ENCODE results near the gene CLTA. TPM values are rescaled to one million over a fixed set of nuclear protein-coding genes. Genes with fewer than 3 reads are reported as not detected.
"Not testable (repeated sequence)": the region's sequence is repeated elsewhere in the genome, so short reads cannot be mapped to it uniquely, and the experiment has no call there.

The CLTA gene
- total RNA-seq, 4 donors from 2014 or later: 48.4 to 86.7 (median 69.0) TPM

- TF ChIP-seq POLR2A (IDR thresholded peaks at IDR 0.05) (no peak), CTCF (IDR thresholded peaks at IDR 0.05 in 4 of 5, conservative IDR thresholded peaks at IDR 0.05 in 1 of 5) (no peak)
- H3K36me3 ChIP-seq: peaks cover 0 to 40% of the 10 kb centered on the region in 2 donors
- no peak overlapping the region for H3K4me3 ChIP-seq
- H3K9me3 ChIP-seq: no peaks in the 10 kb centered on the region
- H3K27me3 ChIP-seq: no peaks in the 10 kb centered on the region
- H3K27ac ChIP-seq: no peak overlapping the region
- ATAC-seq (no peak), DNase-seq (no peak)
- H3K4me1 ChIP-seq: peaks cover 6 to 9% of the 10 kb centered on the region in 2 donors
- in situ Hi-C loops (cut with MboI; ENCODE audit: low sequenced_read_pairs in 4 of 4): no loop called here
- intact Hi-C loops (cut with DNase I; ENCODE audit: low total_unique reads): no loop called here
Measured at GRCh38 chr9:36245906-36246305, 55.2 kb downstream of the CLTA start.

GRCh38 chr9:36247356-36247755 lies 56.6 kb downstream of the CLTA start:
- H3K36me3 ChIP-seq: peaks cover 0 to 25% of the 10 kb centered on the region in 2 donors
- TF ChIP-seq POLR2A (IDR thresholded peaks at IDR 0.05): no peak
- TF ChIP-seq CTCF (IDR thresholded peaks at IDR 0.05 in 4 of 5, conservative IDR thresholded peaks at IDR 0.05 in 1 of 5): no peak
- intact Hi-C loops (cut with DNase I; ENCODE audit: low total_unique reads) (no loop called here), in situ Hi-C loops (cut with MboI; ENCODE audit: low sequenced_read_pairs in 4 of 4) (no loop called here)
- H3K4me3 ChIP-seq: no peak overlapping the region
- H3K27me3 ChIP-seq: no peaks in the 10 kb centered on the region
- no peak overlapping the region for H3K27ac ChIP-seq
- H3K4me1 ChIP-seq: peaks cover 6 to 9% of the 10 kb centered on the region in 2 donors
- DNase-seq: no peak
- no peaks in the 10 kb centered on the region for H3K9me3 ChIP-seq
- no peak for ATAC-seq

GRCh38 chr9:36248061-36248460 lies 57.3 kb downstream of the CLTA start:
- in situ Hi-C loops (cut with MboI; ENCODE audit: low sequenced_read_pairs in 4 of 4); H3K4me3 ChIP-seq; H3K4me1 ChIP-seq; intact Hi-C loops (cut with DNase I; ENCODE audit: low total_unique reads); ATAC-seq; H3K27me3 ChIP-seq; H3K9me3 ChIP-seq; H3K27ac ChIP-seq; DNase-seq: not testable (repeated sequence)
- H3K36me3 ChIP-seq: peaks cover 0 to 25% of the 10 kb centered on the region in 2 donors

- intact Hi-C loops (cut with DNase I; ENCODE audit: low total_unique reads) (no loop called here), in situ Hi-C loops (cut with MboI; ENCODE audit: low sequenced_read_pairs in 4 of 4) (no loop called here)
- peaks cover 6 to 9% of the 10 kb centered on the region in 2 donors for H3K4me1 ChIP-seq
- no peaks in the 10 kb centered on the region for H3K27me3 ChIP-seq
- no peak overlapping the region for H3K4me3 ChIP-seq
- peaks cover 0 to 25% of the 10 kb centered on the region in 2 donors for H3K36me3 ChIP-seq
- ATAC-seq (no peak), DNase-seq (no peak)
- TF ChIP-seq CTCF (IDR thresholded peaks at IDR 0.05 in 4 of 5, conservative IDR thresholded peaks at IDR 0.05 in 1 of 5) (no peak), POLR2A (IDR thresholded peaks at IDR 0.05) (no peak)
- H3K9me3 ChIP-seq: no peaks in the 10 kb centered on the region
- no peak overlapping the region for H3K27ac ChIP-seq
Measured at GRCh38 chr9:36249189-36249588, 58.5 kb downstream of the CLTA start.

GRCh38 chr9:36250079-36250478 lies 59.4 kb downstream of the CLTA start:
- ATAC-seq (no peak), DNase-seq (no peak)
- H3K9me3 ChIP-seq: no peaks in the 10 kb centered on the region
- H3K27me3 ChIP-seq: no peaks in the 10 kb centered on the region
- TF ChIP-seq CTCF (IDR thresholded peaks at IDR 0.05 in 4 of 5, conservative IDR thresholded peaks at IDR 0.05 in 1 of 5): no peak
- no peak for TF ChIP-seq POLR2A (IDR thresholded peaks at IDR 0.05)
- peaks cover 0 to 20% of the 10 kb centered on the region in 2 donors for H3K36me3 ChIP-seq
- H3K27ac ChIP-seq: no peak overlapping the region
- H3K4me1 ChIP-seq: peaks cover 6 to 9% of the 10 kb centered on the region in 2 donors
- in situ Hi-C loops (cut with MboI; ENCODE audit: low sequenced_read_pairs in 4 of 4): loop anchor here in 1 of 4 donors (10.0 kb wide), 1 partner anchor 55 kb away; the partner anchor contains the start of gene CLTA
- intact Hi-C loops (cut with DNase I; ENCODE audit: low total_unique reads): loop anchor here (10.0 kb wide), 1 partner anchor 235 kb away; no protein-coding TSS in a partner anchor
- no peak overlapping the region for H3K4me3 ChIP-seq
